ENCODE results near the gene GCN1.
"Not testable (repeated sequence)": the region's sequence is repeated elsewhere in the genome, so short reads cannot be mapped to it uniquely, and the experiment has no call there.

GCN1 gene, protein sequence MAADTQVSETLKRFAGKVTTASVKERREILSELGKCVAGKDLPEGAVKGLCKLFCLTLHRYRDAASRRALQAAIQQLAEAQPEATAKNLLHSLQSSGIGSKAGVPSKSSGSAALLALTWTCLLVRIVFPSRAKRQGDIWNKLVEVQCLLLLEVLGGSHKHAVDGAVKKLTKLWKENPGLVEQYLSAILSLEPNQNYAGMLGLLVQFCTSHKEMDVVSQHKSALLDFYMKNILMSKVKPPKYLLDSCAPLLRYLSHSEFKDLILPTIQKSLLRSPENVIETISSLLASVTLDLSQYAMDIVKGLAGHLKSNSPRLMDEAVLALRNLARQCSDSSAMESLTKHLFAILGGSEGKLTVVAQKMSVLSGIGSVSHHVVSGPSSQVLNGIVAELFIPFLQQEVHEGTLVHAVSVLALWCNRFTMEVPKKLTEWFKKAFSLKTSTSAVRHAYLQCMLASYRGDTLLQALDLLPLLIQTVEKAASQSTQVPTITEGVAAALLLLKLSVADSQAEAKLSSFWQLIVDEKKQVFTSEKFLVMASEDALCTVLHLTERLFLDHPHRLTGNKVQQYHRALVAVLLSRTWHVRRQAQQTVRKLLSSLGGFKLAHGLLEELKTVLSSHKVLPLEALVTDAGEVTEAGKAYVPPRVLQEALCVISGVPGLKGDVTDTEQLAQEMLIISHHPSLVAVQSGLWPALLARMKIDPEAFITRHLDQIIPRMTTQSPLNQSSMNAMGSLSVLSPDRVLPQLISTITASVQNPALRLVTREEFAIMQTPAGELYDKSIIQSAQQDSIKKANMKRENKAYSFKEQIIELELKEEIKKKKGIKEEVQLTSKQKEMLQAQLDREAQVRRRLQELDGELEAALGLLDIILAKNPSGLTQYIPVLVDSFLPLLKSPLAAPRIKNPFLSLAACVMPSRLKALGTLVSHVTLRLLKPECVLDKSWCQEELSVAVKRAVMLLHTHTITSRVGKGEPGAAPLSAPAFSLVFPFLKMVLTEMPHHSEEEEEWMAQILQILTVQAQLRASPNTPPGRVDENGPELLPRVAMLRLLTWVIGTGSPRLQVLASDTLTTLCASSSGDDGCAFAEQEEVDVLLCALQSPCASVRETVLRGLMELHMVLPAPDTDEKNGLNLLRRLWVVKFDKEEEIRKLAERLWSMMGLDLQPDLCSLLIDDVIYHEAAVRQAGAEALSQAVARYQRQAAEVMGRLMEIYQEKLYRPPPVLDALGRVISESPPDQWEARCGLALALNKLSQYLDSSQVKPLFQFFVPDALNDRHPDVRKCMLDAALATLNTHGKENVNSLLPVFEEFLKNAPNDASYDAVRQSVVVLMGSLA (N-terminal part only)

DNA sequence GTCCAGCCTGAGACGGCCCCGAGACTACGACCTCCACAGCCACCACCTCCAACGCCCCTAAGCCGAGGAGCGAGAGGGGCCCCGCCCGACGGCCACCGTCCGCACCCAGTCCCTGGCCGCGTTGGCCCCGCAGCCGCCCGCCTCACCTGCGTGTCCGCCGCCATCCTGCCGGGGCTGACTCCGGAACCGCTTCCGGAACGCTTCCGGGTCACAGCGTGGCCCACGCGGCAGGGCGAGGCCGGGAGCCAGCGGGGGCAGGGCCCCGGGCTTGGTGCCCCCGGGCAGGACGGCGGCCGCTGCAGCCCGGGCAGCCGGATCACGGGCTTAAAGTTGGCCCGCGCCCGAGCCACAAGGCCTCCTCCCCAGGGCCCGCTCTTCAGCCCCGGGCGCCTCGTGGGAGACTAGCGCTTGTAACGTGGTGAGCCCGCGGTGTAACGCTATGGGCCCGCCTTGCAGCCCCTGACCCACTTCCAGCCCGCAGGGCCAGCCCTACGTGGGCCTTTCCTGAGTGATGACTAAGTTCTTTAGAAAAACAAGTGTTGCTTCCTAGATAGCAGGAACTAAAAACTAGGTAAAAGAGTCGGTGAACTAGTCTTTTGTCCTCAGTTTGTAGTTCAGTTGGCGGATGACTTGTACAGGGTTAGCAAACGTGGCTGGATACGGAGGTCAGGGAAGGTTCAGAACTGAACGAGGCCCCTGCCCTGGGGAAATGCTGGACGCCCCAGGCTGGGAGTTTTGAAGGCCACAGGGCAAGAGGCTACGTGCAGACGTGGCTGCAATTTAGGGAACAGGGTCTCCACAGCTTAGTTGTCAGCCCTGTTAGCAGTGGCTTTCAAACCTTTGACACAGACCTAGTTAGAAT is at the start of gene GCN1:
Gene GCN1, minus strand, starts transcription at position 182 of the 862 bp plus-strand sequence. Its CDS starts 18 bp downstream, at position 164.
- DNase-seq (ENCODE audit: low read depth in 2 of 2) = peak; percentile 83 to 85

DNA sequence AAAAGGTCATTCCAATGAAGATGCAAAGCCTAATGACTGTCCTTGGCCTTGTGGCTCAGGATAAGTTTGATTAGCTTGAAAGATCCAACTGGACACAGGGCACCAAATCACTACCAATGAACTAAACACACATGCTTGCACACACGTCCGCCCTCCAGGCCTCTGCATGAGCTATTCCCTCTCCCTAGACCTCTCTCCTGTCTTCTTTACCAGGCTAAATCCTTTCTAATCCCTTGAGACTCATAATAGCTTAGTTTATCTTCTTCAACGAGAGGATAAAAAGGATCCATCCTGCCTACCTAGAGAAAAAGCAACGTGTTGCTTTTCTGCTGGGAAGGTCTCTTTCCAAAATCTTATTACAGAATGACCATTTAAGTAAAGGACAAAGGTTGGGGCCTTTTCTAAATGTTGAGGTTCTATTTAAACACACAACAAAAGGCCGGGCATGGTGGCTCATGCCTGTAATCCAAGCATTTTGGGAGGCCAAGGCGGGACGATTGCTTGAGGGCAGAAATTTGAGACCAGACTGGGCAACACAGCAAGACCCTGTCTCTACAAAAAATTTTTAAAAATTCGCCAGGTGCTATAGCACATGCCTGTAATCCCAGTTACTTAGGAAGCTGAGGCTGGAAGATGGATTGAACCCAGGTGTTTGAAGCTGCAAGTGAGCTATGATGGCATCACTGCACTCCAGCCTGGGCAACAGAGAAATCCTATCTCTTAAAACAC is 48.6 kb upstream of the GCN1 start:
- no peak for DNase-seq (ENCODE audit: low read depth in 2 of 2)

DNA sequence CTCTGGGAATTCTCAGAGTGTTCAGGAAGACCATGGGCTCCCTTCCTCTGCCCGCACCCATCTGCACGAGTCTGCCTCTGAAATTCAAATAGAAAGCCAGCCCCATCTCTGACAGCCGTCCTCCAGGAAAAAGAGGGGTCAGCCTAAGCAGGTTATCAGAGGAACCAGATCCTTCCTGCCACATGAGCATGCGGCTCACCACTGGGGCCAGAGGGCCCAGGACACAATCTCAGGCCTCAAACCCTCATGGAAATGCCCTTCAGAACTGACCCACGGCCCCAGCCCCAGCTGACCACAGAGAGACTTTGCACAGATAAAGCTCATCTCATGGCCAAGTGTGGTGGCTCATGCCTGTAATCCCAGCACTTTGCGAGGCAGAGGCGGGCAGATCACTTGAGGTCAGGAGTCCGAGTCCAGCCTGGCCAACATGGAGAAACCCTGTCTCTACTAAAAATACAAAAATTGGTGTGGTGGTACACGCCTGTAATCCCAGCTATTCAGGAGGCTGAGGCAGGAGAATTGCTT is 47.8 kb upstream of the GCN1 start:
- no peak for DNase-seq (ENCODE audit: low read depth in 2 of 2)

DNA sequence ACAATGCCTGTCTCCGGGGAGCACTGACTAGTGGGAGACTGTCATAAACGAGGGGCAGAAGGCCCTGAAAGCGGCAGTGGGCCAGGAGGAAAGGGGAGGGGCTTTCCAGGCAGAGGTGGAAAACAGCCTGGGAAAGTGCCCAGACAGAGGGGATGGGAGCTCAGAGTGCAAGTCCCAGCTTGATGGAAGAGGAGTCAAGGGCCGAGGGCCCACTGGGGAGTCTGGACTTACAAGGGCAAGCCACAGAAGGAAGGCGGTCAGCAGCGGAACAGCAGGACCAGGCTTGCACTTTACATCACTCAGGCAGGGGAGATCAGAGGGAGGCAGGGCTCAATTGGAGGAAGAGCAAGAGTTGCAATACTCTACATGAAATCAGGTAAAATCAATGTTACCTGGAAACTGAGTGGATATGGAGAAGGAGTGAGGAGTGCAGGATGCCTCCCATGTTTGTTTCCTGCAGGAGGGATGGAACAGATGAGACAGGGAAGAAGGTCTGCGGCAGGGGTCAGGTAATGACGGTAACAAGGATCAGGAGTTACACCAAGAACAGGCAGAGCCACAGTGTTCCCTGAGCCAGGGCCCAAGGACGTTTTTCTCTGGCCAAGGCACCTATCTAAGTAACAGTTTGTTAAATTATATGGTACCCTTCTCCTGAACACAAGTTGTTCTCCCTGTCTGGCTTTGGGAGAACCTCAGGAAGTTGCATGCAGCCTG is 47.2 kb upstream of the GCN1 start:
- no peak for DNase-seq (ENCODE audit: low read depth in 2 of 2)

DNA sequence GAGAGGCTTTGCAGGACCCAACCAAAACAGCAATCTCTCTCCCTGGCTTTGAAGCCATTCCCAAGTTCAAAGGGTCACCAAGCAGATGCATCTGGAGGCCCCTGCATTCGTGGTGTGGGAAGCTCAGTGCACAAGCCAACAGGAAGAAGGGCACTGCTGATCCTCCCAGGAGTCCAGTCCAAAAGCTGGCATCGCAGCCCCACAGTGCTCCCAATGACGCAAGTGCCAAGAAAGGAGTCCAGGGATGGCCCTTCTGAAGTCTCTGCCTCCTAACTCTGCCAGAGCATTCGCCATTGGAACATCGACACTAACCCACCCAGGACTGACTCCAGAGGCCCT is 45.9 kb upstream of the GCN1 start:
- DNase-seq (ENCODE audit: low read depth in 2 of 2) = no peak

DNA sequence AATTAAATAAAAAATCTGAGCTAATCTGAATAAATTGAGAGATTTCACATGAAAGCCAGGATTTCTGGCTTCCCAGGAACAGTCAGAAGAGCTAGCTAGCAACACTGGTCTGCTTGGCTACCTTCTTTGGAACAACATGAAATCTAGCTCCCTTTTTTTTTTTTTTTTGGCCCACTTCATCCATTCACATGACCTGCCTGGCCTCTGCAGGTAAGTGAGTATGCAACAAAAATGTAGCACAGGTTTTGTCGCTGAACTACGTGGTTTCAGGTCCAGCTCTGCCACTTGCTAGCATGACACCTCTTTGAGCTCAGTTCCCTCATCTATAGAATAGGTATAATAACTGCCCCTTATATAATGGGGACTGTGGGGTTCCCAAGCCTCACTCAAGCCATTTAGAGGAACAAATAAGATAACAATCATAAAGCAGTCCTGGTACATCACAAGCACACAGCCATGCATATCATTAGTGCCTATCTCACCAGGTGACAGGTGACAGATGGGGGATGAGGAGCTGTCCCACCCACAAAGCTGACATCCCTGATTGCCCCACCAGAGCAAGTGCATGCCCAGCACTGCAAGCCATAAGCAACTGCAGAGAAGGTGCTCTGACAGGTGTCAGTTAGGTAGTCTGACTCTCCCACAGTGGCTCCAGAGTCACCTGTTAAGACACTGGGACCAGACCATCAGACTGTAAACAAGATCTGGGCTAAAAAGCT is 45.4 kb upstream of the GCN1 start:
- no peak for DNase-seq (ENCODE audit: low read depth in 2 of 2)

DNA sequence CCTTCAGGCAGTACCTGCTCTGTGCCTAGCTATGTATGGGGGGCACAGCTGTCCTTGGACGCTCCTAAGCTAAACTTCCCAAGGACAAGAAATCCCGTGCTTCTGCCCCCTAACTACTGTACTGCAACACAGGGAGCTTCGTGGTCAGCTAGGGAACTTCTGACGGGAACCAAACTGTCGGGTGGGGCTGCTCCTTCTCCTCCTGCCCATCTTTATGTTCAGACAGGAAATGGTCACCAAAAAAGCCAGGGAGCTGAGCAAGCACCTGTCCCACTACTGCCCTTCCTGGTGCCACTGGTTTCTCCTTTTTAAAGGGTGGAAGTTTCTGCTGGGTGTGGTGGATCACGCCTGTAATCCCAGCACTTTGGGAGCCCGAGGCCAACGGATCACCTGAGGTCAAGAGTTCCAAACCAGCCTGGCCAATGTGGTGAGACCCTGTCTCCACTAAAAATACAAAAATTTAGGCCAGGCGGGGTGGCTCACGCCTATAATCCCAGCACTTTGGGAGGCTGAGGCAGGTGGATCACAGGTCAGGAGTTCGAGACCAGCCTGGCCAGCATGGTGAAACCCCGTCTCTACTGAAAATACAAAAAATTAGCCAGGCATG is 44.4 kb upstream of the GCN1 start:
- no peak for DNase-seq (ENCODE audit: low read depth in 2 of 2)

DNA sequence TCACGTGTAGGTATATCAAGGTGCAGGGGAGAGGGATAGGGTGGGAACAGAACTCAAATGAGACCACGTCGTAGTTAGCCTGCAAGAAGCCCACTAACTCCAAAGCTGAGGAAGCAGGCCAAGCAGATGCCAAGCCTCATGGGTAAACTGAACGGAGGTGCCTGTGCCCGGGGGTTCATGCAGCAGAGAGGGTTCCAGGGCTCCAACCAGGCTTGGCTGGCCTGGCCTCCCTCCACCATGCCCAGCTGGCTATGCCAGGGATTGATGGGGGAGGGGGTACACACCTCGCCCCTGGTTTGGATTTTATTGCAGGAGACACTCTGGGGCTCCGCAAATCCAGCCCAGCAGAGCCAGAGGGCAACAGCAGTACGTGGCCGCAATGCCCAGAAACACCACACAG is 43.7 kb upstream of the GCN1 start:
- no peak for DNase-seq (ENCODE audit: low read depth in 2 of 2)

DNA sequence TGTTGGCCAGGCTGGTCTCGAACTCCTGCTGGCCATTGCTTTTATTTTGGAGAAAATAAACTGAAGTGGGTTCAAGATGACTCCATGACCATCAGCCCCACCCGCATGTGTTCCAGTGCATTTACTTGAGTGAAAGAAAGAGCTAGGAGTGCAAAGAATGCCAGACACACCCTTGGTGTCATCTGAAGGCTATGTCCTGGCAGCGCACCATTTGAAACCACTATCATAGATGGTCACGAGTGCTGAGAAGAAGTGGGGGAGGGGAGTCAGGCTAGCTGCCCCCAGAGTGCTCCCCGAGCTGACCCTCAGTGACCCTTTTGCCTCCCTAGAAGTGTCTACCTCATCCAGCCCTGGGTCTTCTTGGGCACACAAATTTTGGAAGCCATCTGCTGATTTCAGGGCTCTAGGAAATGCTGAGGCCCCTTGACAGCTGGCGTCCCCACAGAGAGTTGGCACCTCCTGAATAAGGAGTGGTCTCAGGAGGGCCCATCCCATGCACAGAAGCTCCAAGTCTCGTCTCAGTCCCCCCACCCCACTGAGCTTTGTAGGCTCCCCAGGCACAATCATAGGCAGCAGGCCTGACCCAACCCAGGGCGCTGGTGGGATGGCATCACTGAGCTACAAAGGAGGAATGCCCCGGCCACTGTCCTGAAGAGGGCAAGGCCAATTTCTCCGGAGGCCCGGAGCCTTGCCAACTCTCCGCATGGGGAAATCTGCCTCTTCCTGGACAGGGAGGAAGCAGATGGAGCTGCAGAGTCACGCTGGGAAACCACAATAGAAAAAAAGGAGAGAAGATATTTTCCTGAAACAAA is 43.1 kb upstream of the GCN1 start:
- no peak for DNase-seq (ENCODE audit: low read depth in 2 of 2)

DNA sequence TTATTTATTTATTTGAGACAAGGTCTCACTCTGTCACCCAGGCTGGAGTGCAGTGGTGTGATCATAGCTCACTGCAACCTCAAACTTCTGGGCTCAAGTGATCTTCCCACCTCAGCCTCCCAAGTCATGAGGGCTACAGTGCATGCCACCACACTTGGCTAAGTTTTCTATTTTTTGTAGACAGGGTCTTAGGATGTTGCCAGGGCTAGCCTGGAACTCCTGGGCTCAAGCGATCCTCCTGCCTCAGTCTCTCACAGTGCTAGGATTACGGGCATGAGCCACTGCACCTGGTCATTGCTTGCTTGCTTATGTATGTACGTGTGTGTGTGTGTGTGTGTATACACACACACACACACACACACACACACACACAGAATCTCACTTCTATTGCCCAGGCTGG is 42.3 kb upstream of the GCN1 start:
- DNase-seq (ENCODE audit: low read depth in 2 of 2) = not testable (repeated sequence)

DNA sequence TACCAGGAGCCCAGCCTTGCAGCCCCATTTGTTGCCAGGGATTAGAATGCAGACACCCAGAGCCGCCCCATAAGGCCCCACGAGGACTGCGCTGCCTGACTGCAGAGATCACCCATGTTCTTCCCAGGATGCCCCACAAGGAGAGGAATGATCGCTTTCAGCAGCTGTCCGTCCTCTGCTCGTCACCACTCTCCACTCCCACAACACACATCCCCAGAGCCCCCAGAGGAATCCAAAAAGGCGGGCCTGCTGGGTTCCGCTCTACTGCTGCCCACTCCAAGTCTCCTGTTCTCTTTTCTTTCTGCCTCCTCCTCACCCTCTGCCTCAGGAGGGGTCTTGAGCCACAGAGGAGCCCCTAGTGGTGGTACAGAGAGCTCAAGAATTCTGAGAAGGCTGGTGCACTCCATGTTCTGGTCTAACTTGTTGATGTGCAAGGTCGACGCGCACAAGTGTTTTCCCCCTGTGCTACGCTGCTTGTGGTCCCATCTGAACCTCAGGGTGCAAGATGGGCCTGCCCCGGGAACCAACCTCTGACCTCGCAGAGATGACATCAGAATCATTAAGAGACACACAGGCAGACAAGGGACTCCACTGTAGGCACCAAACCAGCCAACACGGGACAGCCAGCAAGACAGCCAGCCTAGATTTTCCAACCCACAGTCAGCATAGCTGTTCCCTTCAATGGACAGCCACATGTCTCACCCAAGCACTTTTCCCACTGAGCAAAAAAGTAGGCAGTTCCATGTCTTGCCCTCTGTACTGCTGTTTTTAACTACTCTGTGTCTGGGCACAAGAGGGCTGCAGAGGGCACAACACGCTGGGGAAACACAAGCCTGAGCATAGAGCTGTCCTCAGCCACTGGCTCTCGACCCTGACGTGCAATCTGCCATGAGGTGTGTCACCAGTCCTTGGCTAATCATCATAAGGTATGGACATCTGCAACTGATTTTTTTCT is 41.1 kb upstream of the GCN1 start:
- DNase-seq (ENCODE audit: low read depth in 2 of 2) = no peak

DNA sequence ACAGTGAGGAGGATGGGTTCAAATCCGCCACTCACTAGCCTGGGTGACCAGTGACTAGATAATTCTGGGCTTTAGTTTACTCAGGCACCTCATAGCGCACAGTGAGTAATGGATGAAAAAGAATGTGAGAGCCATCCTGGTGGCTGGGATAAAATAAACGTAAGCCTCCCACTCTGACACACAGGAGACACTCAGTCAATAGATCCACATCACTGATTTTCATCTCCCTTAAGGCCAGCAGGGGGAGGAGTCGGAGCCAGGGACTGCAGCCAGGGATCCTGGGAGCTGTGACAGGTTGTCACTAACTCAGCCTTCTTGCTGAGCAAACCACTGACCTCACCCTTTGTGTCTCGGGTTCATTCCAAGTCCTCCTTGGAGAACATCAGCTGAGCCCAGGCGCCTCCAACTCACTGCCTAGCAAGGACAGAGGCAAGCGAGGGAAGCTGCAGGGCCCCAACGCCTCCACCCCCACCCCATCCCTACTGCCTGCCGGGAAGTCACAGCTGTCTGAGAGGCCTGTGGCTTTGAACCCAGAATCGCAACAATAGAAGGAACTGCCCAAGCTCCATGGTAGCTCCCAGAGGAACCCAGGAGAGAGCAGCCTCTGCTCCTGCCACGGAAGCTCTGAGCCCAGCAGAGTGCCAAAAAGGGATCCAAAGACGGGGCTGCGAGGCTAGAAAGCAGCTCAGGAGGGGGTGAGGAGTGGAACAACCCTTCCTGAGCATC is 40.3 kb upstream of the GCN1 start:
- no peak for DNase-seq (ENCODE audit: low read depth in 2 of 2)

DNA sequence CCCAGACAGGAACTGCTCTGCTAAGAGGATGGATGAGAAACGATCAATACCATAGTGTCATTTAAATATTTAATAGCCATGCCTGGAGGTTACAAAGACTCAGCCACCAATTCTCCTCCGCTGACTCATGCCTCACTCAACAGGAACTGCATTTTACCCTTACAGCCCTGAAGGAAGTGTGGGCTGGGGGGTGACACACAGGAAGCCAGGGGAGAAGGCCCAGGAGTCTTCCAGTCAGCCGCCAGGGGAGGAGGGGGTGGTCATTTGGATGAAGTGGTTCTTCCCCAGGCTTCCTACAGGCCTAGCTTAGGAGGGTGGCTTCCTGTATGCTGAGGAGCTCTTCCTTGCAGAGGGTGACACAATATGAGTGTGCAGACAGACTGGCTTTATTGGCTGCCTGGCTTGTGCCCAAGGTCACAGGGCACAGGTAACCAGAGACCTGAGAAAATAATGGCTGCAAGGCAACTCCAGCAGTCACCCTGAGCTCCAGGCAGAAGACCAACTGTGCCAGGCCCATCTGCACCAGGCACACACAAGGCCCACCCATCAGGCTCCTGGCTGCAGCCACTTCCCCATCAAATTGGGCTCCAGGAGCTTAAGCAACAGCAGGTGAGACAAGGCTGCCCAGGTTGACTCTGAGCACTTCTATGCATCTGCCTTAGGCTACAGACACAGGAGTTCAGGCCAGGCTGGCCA is 36.9 kb upstream of the GCN1 start:
- DNase-seq (ENCODE audit: low read depth in 2 of 2) = peak; percentile 68 to 77

DNA sequence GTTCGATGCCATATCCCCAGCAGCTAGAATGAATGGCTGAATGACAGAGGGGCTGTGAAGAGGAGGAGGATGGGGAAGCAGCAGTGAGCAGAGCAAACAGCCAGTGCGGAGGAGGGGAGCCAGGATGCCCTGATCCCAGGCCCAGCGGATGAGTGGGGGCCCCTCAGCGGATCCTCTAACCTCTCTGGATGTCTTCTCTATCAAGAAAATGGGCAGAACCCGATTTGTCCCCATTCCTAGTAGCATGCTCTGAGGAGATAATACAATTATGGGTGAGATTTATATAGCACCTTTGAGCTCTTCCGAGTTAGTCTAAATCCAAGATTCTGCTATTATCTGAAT is 36.4 kb upstream of the GCN1 start:
- DNase-seq (ENCODE audit: low read depth in 2 of 2) = no peak

DNA sequence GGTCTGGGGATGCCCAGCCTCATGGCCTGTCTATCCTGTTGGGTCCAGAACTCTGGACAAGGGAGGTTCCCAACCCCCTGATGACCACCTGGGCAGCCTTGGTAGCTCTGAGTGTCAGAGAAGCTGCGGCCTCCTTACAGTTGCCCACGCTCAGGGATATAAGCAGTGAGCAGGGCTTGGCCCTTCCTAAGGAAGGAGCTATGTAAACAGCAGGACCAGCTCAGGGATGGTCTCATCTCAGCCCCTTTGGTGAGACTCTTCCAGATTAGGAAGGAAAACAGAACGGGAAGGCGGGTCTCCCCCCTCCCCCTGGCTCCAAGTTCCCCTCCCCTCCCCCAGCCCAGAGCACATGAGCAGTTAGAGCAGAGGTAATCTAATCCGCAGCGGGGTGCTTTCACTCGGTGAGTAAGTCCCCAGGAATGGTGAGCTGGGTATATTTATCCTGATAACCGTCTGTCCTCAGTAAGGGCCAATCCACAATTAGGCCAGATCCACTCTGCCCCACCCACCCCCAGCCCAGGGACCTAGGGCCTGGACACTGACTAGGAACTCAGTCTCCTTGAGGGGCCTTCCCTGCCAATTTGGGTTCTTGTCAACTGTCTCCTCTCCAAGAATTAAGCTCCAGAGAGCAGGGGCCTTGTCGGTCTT is 35.9 kb upstream of the GCN1 start:
- no peak for DNase-seq (ENCODE audit: low read depth in 2 of 2)
